ENCODE results near the gene OTOGL.
"Not testable (repeated sequence)": the region's sequence is repeated elsewhere in the genome, so short reads cannot be mapped to it uniquely, and the experiment has no call there.

DNA sequence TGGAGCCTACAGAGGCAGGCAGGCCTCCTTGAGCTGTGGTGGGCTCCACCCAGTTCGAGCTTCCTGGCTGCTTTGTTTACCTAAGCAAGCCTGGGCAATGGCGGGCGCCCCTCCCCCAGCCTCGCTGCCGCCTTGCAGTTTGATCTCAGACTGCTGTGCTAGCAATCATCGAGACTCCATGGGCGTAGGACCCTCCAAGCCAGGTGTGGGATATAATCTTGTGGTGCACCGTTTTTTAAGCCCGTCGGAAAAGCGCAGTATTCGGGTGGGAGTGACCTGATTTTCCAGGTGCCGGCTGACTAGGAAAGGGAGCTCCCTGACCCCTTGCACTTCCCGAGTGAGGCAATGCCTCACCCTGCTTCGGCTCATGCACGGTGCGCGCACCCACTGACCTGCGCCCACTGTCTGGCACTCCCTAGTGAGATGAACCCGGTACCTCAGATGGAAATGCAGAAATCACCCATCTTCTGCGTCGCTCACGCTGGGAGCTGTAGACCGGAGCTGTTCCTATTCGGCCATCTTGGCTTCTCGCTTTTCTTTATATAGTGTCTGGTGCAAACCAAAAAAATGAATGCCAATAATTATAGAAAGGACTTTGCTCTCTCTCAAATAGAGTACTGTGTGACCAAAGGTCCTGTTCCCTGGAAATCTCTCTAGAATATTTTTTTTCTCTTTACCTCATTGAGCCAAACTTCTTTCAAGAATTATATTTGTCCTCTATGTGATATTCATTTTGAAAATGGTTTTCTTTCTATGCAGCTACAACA is 50.4 kb downstream of the OTOGL start:
- not testable (repeated sequence) for TF ChIP-seq POLR2AphosphoS5, CTCF, POLR2A (IDR thresholded peaks at IDR 0.05)

All from breast epithelium (tissue), 3 donors.